Effector CD4-positive, alpha-beta T cell (primary cell): Measurements from ENCODE around the gene MRPL41.
"Not testable (repeated sequence)": the region's sequence is repeated elsewhere in the genome, so short reads cannot be mapped to it uniquely, and the experiment has no call there.

Experiments used
- DNase-seq: peaks from one replicate; pipeline ENCODE4 v3.0.0-alpha.2; 2020
- total RNA-seq: gene quantifications from one replicate; lab custom pipeline; 2026; lab: John Stamatoyannopoulos, UW

The MRPL41 gene
- total RNA-seq = 25.0 reads per million, percentile 52 among the genes with 10 or more reads in this experiment

DNA sequence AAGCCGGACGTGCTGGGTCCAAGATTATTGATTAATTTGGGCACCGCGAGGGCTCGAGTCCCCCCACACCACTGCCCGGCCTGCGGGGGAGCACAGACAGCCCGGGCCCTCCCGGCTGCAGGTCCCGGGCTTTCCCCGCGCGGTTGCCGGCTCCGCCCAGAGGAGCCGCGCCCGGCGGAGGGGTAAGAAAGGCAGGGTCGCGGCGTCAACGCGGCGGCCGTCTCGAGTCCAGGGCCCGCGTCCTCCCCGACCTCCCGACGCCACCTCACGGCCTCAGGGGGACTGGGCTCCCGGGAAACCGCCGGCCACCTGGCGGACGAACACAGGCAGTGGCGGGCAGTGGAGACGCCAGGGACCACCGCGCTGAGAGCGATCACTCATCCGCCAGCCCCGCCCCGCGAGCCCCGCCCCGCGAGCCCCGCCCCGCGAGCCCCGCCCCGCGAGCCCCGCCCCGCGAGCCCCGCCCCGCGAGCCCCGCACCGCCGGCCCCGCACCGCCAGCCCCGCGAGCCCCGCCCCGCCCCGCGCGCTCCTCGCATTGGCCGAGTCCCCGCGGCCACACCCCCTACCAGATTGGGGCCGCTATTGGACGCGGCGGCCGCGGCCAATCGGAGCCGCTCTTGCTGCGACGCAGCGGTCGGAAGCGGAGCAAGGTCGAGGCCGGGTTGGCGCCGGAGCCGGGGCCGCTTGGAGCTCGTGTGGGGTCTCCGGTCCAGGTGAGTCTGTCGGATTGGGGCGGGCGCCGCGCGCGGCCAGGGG lies at the start of gene MRPL41:
Gene MRPL41 (plus strand): TSS at position 616 of the 758 bp plus-strand sequence. CDS start 203 bp downstream, outside the sequence.
- peak; percentile 87 for DNase-seq

- DNase-seq = no peak
Observed at GRCh38 chr9:137502008-137502911, 49.4 kb upstream of the MRPL41 start.

DNA sequence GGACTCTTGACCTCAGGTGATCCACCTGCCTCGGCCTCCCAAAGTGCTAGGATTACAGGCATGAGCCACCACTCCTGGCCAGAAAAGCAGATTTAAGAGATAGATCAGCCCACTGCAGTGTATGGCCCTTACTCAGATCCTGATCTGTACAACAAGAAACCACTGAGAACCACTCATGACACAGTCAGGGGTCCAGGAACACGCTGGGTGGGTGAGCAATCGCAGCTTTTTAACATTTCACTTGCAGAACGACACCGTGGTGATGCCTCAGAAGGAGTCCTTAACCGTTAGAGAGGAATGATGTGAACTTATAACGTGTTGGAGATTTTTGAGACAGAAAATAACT lies 47.3 kb upstream of the MRPL41 start:
- DNase-seq = no peak

DNA sequence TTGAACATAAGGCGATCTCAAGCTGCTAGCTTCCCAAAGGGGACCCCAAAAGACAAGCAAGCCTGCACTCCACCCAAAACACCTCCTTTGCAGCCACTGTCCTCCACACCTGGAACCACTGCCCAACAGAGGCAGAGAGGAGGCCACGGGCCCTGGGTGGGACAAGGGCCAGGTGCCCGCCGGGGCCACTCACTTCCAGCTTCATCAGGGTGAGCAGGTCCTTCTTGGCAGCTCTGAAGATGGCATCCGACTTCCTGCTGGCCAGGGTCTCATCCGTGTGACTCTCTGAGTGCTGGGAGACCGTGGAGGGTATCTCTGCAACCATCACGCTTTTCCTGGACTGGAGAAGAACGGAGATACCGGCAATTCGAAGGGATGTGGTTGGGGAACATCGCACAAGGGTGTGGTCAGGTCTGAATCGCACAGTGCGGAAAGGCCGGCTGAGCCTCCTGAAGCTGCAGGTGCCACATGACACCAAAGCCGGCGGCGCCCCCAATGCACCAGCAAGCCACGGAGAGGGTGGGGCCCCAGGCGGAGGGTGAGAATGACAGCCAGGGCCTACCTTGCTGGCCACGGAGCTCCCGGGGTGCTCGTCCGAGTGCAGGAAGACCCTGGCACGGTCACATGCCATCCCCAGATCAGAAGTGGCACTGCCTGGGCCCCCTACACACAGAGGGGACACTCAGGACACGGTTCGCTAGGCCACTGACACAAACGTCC lies 46.1 kb upstream of the MRPL41 start:
- DNase-seq = no peak

GRCh38 chr9:137506274-137506673 lies 45.4 kb upstream of the MRPL41 start:
- DNase-seq = no peak

DNA sequence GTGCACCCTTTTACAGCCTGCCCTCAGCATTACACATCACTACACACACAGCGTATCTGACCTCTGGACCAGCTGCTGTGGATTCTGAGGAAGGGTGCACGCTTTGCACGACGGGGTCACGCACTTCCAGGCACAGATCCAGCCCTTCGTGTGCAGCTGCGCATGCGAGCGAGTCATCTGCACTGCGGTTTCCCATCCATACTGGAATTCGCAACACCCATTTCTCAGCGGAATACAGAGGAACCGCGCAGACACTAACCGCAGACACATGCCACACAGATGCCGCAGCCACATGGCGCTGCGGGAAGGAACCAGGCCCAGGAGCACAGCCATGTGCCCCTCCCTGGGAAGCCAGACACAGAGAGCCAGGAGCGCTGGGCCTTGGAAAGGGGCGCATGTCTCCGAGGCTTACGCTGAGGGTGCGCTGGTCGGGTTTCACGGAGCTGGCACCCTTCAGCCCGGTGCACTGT lies 44.9 kb upstream of the MRPL41 start:
- DNase-seq = no peak

GRCh38 chr9:137509198-137509597 lies 42.5 kb upstream of the MRPL41 start:
- no peak for DNase-seq

DNA sequence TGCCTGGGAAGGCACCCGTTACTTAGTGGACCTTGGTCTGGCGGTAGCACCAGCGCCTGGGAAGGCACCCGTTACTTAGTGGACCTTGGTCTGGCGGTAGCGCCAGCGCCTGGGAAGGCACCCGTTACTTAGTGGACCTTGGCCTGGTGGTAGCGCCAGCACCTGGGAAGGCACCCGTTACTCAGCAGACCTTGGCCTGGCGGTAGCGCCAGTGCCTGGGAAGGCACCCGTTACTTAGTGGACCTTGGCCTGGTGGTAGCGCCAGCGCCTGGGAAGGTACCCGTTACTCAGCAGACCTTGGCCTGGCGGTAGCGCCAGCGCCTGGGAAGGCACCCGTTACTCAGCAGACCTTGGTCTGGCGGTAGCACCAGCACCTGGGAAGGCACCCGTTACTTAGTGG lies 40.6 kb upstream of the MRPL41 start:
- not testable (repeated sequence) for DNase-seq

DNA sequence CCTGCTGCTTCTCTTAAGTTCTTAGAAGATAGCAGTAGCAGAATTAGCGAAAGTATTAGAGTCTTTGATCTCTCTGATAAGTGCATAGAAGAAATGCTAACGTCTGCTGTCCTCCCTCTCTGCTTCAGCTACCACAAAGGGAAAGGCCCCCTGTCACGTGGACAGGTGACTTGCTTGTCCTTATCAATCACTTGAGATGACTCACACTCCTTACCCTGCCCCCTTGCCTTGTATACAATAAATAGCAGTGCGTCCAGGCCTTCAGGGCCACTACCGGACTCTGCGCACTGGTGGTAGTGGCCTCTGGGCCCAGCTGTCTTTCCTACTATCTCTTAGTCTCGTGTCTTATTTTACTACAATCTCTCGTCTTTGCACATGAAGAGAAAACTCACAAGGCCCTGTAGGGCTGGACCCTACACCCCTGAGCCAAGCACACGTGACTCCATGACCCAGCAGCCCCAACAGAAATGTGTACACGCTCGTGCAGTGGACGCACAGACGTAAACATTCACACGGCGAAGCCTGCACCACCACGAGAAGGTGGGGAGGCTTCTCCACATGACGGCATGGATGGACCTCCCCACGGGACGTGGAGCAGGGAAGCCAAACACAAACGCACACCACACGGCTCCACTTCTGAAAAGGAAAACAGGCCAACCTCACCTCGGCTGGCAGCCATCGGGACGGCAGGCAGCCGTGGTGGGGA lies 39.8 kb upstream of the MRPL41 start:
- no peak for DNase-seq

- not testable (repeated sequence) for DNase-seq
Observed at GRCh38 chr9:137513136-137513535, 38.5 kb upstream of the MRPL41 start.

DNA sequence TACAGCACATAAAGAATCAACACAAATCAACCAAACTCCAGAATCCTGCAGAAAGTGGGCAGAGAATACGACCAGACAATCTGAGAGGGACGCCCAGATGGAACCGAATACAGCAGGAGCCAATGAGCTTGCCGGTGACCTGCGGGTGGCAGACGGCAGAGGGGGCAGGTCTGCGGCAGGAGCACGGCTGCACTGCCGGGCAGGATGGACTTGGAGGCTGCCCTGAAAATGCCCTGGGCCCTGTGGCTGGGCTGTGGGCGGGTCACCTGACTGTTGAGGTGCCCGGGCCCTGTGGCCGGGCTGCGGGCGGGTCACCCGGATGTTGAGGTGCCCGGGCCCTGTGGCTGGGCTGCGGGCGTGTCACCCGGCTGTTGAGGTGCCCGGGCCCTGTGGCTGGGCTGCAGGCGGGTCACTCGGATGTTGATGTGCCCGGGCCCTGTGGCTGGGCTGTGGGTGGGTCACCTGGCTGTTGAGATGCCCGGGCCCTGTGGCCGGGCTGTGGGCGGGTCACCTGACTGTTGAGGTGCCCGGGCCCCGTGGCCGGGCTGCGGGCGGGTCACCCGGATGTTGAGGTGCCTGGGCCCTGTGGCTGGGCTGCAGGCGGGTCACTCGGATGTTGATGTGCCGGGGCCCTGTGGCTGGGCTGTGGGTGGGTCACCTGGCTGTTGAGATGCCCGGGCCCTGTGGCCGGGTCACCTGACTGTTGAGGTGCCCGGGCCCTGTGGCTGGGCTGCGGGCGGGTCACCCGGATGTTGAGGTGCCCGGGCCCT lies 37.7 kb upstream of the MRPL41 start:
- not testable (repeated sequence) for DNase-seq

- DNase-seq = no peak
Observed at GRCh38 chr9:137514691-137515337, 36.9 kb upstream of the MRPL41 start.

- no peak for DNase-seq
Observed at GRCh38 chr9:137515338-137515724, 36.3 kb upstream of the MRPL41 start.

GRCh38 chr9:137516144-137516917 lies 35.3 kb upstream of the MRPL41 start:
- no peak for DNase-seq

GRCh38 chr9:137518661-137519459 lies 32.8 kb upstream of the MRPL41 start:
- not testable (repeated sequence) for DNase-seq

DNA sequence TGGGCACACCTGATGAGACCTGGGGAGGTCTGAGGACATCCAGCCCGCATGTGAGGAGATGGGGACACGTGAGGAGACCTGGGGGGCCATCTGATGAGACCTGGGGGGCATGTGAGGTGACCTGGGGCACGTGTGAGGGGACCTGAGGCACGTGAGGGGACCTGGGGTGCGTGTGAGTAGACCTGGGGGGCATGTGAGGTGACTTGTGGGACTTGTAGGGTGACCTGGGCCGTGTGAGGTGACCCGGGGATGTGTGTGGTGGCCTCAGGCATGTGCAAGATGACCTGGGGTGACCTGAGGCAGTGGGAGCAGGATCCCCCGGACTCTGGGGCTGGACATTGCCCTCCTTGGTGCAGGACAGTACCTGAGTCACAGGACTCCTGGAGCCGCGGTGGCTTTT lies 32.1 kb upstream of the MRPL41 start:
- DNase-seq = no peak

GRCh38 chr9:137520614-137521404 lies 30.9 kb upstream of the MRPL41 start:
- DNase-seq = no peak

- no peak for DNase-seq
Observed at GRCh38 chr9:137521405-137521985, 30.2 kb upstream of the MRPL41 start.
